ENCODE data around the gene THOC6.
"Not testable (repeated sequence)": the region's sequence is repeated elsewhere in the genome, so short reads cannot be mapped to it uniquely, and the experiment has no call there.

THOC6 gene

DNA sequence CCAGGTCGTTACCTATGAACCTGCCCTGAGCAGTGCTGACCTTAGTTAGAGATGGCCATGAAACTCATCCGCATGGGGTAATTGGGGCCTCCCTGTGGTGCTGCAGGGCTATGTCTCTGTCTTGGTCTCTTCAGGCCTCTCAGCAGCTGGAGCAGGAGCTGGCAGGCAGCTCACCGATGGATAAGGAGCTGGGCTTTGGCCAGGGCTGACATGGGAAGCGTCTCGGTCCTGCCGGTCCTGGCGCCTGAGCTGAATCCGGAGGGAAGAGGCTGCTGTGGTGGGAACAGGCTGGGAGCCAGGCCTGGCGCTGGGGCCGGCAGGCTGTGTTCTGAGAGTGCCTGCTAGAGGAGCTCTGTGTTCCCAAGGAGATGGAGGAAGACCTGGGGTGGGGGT, 51.7 kb downstream of the THOC6 start:
- H3K4me3 ChIP-seq (ENCODE audit: low read length) = no peak overlapping the region
- DNase-seq (ENCODE audit: low read depth) = no peak
- TF ChIP-seq, protein P1, sequence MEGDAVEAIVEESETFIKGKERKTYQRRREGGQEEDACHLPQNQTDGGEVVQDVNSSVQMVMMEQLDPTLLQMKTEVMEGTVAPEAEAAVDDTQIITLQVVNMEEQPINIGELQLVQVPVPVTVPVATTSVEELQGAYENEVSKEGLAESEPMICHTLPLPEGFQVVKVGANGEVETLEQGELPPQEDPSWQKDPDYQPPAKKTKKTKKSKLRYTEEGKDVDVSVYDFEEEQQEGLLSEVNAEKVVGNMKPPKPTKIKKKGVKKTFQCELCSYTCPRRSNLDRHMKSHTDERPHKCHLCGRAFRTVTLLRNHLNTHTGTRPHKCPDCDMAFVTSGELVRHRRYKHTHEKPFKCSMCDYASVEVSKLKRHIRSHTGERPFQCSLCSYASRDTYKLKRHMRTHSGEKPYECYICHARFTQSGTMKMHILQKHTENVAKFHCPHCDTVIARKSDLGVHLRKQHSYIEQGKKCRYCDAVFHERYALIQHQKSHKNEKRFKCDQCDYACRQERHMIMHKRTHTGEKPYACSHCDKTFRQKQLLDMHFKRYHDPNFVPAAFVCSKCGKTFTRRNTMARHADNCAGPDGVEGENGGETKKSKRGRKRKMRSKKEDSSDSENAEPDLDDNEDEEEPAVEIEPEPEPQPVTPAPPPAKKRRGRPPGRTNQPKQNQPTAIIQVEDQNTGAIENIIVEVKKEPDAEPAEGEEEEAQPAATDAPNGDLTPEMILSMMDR (IDR thresholded peaks at IDR 0.05; ENCODE audit: insufficient read depth, low read depth, low read length, missing control alignments) = no peak

DNA sequence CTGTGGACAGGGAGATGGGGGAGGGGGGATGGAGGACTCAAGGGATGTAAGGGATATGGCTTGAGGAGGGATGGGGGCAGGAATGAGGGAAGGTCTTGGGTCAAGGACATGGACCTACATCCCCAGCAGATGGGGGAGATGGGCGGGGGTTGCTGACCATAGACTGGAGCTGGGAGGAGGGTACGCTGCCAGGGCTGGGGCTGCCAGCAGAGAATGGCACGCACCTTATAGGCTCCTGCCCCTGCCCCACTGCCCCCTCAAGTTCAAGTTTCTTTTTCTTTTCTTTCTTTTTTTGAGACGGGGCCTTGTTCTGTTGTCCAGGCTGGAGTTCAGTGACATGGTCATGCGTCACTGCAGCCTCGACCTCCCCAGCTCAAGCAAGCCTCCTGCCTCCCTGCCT, 52.1 kb downstream of the THOC6 start:
- not testable (repeated sequence) for H3K4me3 ChIP-seq (ENCODE audit: low read length)

DNA sequence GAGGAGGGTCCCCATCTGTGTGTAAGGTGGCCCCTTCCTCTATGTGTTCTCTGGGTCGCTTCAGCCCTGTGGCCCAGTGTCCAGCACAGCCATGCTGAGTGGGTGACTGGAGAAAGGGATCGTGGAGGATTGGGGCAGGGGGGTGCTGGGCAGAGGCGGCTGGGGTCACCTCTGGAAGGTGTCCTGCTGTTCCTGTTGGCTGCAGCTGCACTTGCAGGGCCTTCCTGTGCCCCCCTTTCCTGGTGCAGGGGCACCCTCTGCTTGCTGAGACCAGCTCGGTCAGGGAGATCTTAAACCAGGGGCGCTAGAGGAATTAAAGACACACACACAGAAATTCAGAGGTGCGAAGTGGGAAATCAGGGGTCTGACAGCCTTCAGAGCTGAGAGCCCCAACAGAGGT, 52.7 kb downstream of the THOC6 start:
- DNase-seq (ENCODE audit: low read depth) = no peak
- TF ChIP-seq, protein P1 (IDR thresholded peaks at IDR 0.05; ENCODE audit: insufficient read depth, low read depth, low read length, missing control alignments) = no peak
- no peak overlapping the region for H3K4me3 ChIP-seq (ENCODE audit: low read length)

More for the DNA sequence above, 52.1 kb downstream of the THOC6 start:
- DNase-seq (ENCODE audit: low read depth) = not testable (repeated sequence)

Measured in epithelial cell of esophagus (primary cell).